Stimulated activated CD8-positive, alpha-beta memory T cell treated with anti-CD3 and anti-CD28 coated beads, Interleukin-15, amount 100 ng/mL, for 1 hour (primary cell): ENCODE results near the gene DDX24.

Experiments used
- DNase-seq: peaks from one replicate; pipeline ENCODE4 v3.0.0-alpha.2; 2020; ENCODE audit warnings: low read depth

The DDX24 gene

GRCh38 chr14:94031161-94031882, 49.7 kb downstream of the DDX24 start:
- no peak for DNase-seq

- no peak for DNase-seq
Measured at GRCh38 chr14:94030571-94030970, 50.4 kb downstream of the DDX24 start.

- no peak for DNase-seq
Measured at GRCh38 chr14:94029671-94030203, 51.3 kb downstream of the DDX24 start.

GRCh38 chr14:94029265-94029664, 51.7 kb downstream of the DDX24 start:
- no peak for DNase-seq

- no peak for DNase-seq
Measured at GRCh38 chr14:94028450-94028826, 52.6 kb downstream of the DDX24 start.

GRCh38 chr14:94027566-94028449, 53.2 kb downstream of the DDX24 start:
- DNase-seq, result no peak

GRCh38 chr14:94026889-94027469, 54.0 kb downstream of the DDX24 start:
- DNase-seq, result no peak

- peak; percentile 90 for DNase-seq
Measured at GRCh38 chr14:94026173-94026888, 54.7 kb downstream of the DDX24 start, which contains the start of gene OTUB2. Gene OTUB2, plus strand, starts transcription at chr14:94026340. Its CDS starts 198 bp downstream, at chr14:94026538.

GRCh38 chr14:94025720-94026119, 55.3 kb downstream of the DDX24 start:
- no peak for DNase-seq

- no peak for DNase-seq
Measured at GRCh38 chr14:94024549-94024948, 56.5 kb downstream of the DDX24 start.

GRCh38 chr14:94022532-94023411, 58.2 kb downstream of the DDX24 start:
- DNase-seq, result no peak

- DNase-seq, result no peak
Measured at GRCh38 chr14:94021416-94022157, 59.4 kb downstream of the DDX24 start.

GRCh38 chr14:94021001-94021400, 60.0 kb downstream of the DDX24 start:
- DNase-seq, result no peak

GRCh38 chr14:94020267-94020666, 60.7 kb downstream of the DDX24 start:
- DNase-seq, result no peak

GRCh38 chr14:94019329-94019728, 61.7 kb downstream of the DDX24 start:
- DNase-seq, result no peak

- no peak for DNase-seq
Measured at GRCh38 chr14:94018308-94018707, 62.7 kb downstream of the DDX24 start.

- DNase-seq, result no peak
Measured at GRCh38 chr14:94016446-94016976, 64.5 kb downstream of the DDX24 start.

GRCh38 chr14:94015223-94015622, 65.8 kb downstream of the DDX24 start:
- DNase-seq, result no peak

- no peak for DNase-seq
Measured at GRCh38 chr14:94014382-94014781, 66.6 kb downstream of the DDX24 start.

GRCh38 chr14:94011795-94012194, 69.2 kb downstream of the DDX24 start:
- no peak for DNase-seq
